Body of pancreas (tissue), 4 donors: ENCODE measurements around the gene RGL2. TPM values are rescaled to one million over a fixed set of nuclear protein-coding genes. Genes with fewer than 3 reads are reported as not detected.
"Not testable (repeated sequence)": the region's sequence is repeated elsewhere in the genome, so short reads cannot be mapped to it uniquely, and the experiment has no call there.

ENCODE experiments used
- ATAC-seq: fragments of 150-250 bp; one replicate; pipeline ENCODE4 v1.9.1; 2016
- DNase-seq, 4 donors: peaks; one replicate each; pipeline ENCODE4 v3.0.0-alpha.2; 2019
- H3K27ac ChIP-seq, 4 donors: fragments of 200-600 bp; sonication (generic); 1 replicate in 3 of 4; 2 replicates in 1 of 4; pipeline versions ENCODE4 v1.5.1 to v1.6.1; 2016 to 2019; ENCODE audit warnings: mild to moderate bottlenecking in 1 of 4, mixed read lengths in 1 of 4, moderate library complexity in 1 of 4
- H3K27me3 ChIP-seq, 2 donors: fragments of 200-600 bp; sonication (generic); one replicate each; pipeline ENCODE4 v1.6.0; 2016; ENCODE audit warnings: mild to moderate bottlenecking in 1 of 2
- H3K36me3 ChIP-seq, 2 donors: fragments of 200-600 bp; sonication (generic); replicated peaks in 1 of 2; 2 replicates each; pipeline ENCODE4 v1.5.1; 2016; ENCODE audit warnings: low read depth in 2 of 2; ENCODE audit not compliant: insufficient read depth in 1 of 2
- H3K4me1 ChIP-seq: fragments of 200-600 bp; sonication (generic); one replicate; pipeline ENCODE4 v1.6.0; 2016
- H3K4me3 ChIP-seq, 2 donors: fragments of 200-600 bp; sonication (generic); 1 replicate in 1 of 2; 2 replicates in 1 of 2; pipeline ENCODE4 v1.5.1; 2016 to 2019
- H3K9me3 ChIP-seq, 3 donors: fragments of 200-600 bp; sonication (generic); 1 replicate in 2 of 3; 2 replicates in 1 of 3; pipeline ENCODE4 v1.5.1; 2016
- POLR2A ChIP-seq, 3 donors: fragments of 450-650 bp; IDR thresholded peaks; one replicate each; pipeline ENCODE4 v1.6.1; 2016; ENCODE audit warnings: antibody characterized with exemption in 3 of 3, mild to moderate bottlenecking in 2 of 3
- WGBS, 2 donors: methylation state at CpG; one replicate each; pipeline ENCODE4 v1.1.5; 2017; 5-methylcytosine and 5-hydroxymethylcytosine counted together
- intact Hi-C: fragments of 100-400 bp; cut with DNase I; formaldehyde crosslinking; loops from one replicate; pipeline ENCODE4 v1.15.1; 2023
- total RNA-seq, 2 donors: library from RNA; depleted of rRNA; stranded (reverse); fragments of >200 nt; gene quantifications; one replicate each; pipeline ENCODE4 v1.1.0, GENCODE V29; 2016
- TF ChIP-seq, protein P1 (sequence below), 7 experiments: fragments of 450-650 bp in 4 of 7; fragments of 200-600 bp in 3 of 7; sonication (generic) in 3 of 7; IDR thresholded peaks; one replicate each; pipeline ENCODE4 v1.5.1; 2016 to 2019; ENCODE audit warnings: antibody characterized with exemption in 7 of 7

The RGL2 gene
- total RNA-seq, 2 donors from 2014 or later: 31.3 to 31.9 TPM

DNA sequence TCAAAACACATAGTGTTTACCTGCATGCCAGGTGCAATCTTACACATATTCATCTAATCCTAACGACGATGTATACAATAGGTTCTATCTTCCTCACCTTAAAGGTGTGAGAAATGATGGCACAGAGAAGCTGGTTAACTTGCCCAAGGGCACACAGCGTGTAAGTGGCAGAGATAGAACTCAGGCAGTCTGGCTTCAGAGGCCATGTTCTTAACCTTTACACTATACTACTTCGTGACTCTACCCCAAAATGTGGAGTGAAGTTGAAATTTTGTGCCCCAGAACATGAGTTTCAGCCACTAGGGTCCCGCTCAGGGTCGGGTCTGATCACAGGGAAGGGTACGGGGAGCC, 27.6 kb downstream of the RGL2 start:
- H3K4me1 ChIP-seq: peaks cover 51% of the 10 kb centered on the region
- intact Hi-C loops: no loop called here
- DNase-seq: no peak
- no peak for ATAC-seq
- no peak for TF ChIP-seq POLR2A (IDR thresholded peaks at IDR 0.05)
- TF ChIP-seq, protein P1, sequence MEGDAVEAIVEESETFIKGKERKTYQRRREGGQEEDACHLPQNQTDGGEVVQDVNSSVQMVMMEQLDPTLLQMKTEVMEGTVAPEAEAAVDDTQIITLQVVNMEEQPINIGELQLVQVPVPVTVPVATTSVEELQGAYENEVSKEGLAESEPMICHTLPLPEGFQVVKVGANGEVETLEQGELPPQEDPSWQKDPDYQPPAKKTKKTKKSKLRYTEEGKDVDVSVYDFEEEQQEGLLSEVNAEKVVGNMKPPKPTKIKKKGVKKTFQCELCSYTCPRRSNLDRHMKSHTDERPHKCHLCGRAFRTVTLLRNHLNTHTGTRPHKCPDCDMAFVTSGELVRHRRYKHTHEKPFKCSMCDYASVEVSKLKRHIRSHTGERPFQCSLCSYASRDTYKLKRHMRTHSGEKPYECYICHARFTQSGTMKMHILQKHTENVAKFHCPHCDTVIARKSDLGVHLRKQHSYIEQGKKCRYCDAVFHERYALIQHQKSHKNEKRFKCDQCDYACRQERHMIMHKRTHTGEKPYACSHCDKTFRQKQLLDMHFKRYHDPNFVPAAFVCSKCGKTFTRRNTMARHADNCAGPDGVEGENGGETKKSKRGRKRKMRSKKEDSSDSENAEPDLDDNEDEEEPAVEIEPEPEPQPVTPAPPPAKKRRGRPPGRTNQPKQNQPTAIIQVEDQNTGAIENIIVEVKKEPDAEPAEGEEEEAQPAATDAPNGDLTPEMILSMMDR (IDR thresholded peaks at IDR 0.05): no peak
- H3K36me3 ChIP-seq: peaks cover 0 to 34% of the 10 kb centered on the region in 2 donors
- H3K4me3 ChIP-seq: peak overlapping the region; percentile 24 to 76
- WGBS, 2 donors: 2% methylated on average over 7 of the region's 7 CpGs
- no peaks in the 10 kb centered on the region for H3K27me3 ChIP-seq
- peak overlapping the region; percentile 79 to 95 (median 87) for H3K27ac ChIP-seq
- H3K9me3 ChIP-seq: no peaks in the 10 kb centered on the region

DNA sequence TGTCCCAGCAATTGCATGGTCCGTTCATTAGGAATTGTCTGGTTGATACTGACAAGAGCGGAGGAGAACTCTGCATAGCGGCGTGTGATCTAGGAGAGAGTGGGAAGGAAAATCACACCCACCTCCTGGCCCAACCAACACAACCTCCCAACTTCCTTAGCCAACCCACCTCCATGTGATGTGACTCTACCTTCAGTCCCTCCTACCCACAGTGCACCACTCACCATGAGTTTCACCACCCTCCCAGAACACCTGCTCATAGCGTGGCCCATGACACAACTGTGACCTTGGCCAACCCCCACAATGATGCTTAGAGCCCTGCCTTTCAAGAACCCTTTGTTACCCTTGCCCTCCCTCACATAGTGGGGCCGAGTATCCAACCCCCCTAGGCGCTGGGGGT, 34.7 kb downstream of the RGL2 start:
- Histone ChIP-seq H3K9me3 (no peaks in the 10 kb centered on the region), H3K4me3 (no peak overlapping the region), H3K27me3 (no peaks in the 10 kb centered on the region), H3K27ac (no peak overlapping the region), H3K36me3 (peaks cover 0 to 24% of the 10 kb centered on the region in 2 donors), H3K4me1 (no peaks in the 10 kb centered on the region)
- DNase-seq: no peak
- no peak for ATAC-seq
- no peak for TF ChIP-seq POLR2A (IDR thresholded peaks at IDR 0.05)
- TF ChIP-seq, protein P1 (IDR thresholded peaks at IDR 0.05): no peak
- intact Hi-C loops: no loop called here
- WGBS, 2 donors: 87 to 88% methylated on average over 5 to 7 of the region's 7 CpGs

DNA sequence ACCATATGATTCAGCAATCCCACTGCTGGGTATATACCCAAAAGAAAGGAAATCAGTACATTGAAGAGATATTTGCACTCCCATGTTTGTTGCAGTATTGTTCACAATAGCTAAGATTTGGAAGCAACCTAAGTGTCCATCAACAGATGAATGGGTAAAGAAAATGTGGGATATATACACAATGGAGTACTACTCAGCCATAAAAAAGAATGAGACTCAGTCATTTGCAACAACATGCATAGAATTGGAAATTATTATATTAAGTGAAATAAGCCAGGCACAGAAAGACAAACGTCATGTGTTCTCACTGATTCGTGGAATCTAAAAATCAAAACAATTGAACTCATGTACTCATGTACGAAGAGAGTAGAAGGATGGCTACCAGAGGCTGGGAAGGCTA, 36.3 kb downstream of the RGL2 start:
- H3K9me3 ChIP-seq, H3K4me3 ChIP-seq, H3K27me3 ChIP-seq, intact Hi-C loops, H3K4me1 ChIP-seq, DNase-seq, ATAC-seq, H3K27ac ChIP-seq: not testable (repeated sequence)
- H3K36me3 ChIP-seq: peaks cover 0 to 15% of the 10 kb centered on the region in 2 donors
- 92 to 95% methylated on average over 3 of the region's 3 CpGs for WGBS, 2 donors

DNA sequence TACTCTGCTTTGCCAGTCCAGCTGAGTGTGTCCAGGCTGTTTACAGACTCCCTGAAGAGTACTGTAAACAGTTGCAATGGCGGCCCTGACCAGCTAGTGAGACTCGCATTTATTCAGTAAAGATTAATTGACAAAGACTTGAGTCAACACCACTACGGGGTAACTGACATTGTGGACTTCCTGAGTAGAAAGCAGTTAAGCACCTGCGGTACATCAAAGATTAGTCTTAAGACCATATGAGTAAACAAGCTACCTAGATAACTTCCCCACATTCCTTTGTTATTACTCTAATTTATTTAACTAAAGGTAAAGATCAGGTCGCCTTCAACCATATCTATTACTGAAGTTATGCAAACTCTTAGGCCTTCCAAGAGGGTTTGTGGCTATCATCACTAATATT, 39.7 kb downstream of the RGL2 start:
- TF ChIP-seq POLR2A (IDR thresholded peaks at IDR 0.05): no peak
- TF ChIP-seq, protein P1 (IDR thresholded peaks at IDR 0.05): no peak
- Histone ChIP-seq H3K4me3 (no peak overlapping the region), H3K4me1 (no peaks in the 10 kb centered on the region), H3K27me3 (no peaks in the 10 kb centered on the region), H3K36me3 (peaks cover 0 to 6% of the 10 kb centered on the region in 2 donors), H3K9me3 (no peaks in the 10 kb centered on the region), H3K27ac (no peak overlapping the region)
- intact Hi-C loops: no loop called here
- WGBS, 2 donors: 45 to 58% methylated on average over 3 to 5 of the region's 5 CpGs
- DNase-seq (no peak), ATAC-seq (no peak)

DNA sequence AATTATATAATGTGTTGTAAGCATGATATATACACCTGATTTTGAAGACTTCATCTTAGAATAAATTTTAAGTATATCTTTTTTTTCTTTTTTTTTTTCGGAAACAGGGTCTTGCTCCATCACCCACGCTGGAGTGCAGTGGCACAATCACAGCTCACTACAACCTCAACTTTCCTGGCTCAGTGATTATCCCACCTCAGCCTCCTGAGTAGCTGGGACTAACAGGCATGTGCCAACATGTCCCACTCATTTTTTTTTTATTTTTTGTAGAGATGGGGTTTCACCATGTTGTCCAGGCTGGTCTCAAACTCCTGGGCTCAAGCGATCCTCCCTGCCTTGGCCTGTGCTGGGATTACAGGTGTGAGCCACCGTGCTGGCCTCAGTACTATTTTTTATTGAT, 44.2 kb downstream of the RGL2 start:
- Histone ChIP-seq H3K36me3 (peaks cover 0 to 4% of the 10 kb centered on the region in 2 donors), H3K4me1 (peaks cover 12% of the 10 kb centered on the region), H3K27me3 (no peaks in the 10 kb centered on the region), H3K9me3 (no peaks in the 10 kb centered on the region), H3K4me3 (no peak overlapping the region), H3K27ac (no peak overlapping the region)
- DNase-seq: no peak
- intact Hi-C loops: no loop called here
- ATAC-seq: no peak
- TF ChIP-seq, protein P1 (IDR thresholded peaks at IDR 0.05): no peak
- no peak for TF ChIP-seq POLR2A (IDR thresholded peaks at IDR 0.05)
- WGBS, 2 donors: 89 to 93% methylated on average over 4 of the region's 4 CpGs
